HG02938 (cell line): ENCODE data around the gene FNBP1.

Source experiments
- ATAC-seq: cut with Tn5 transposase; IDR thresholded peaks from one replicate; pipeline ENCODE4 v1.9.1; 2021; ENCODE audit warnings: mild to moderate bottlenecking, moderate library complexity; ENCODE audit not compliant: unreplicated experiment

Gene FNBP1

GRCh38 chr9:129838707-129839259, 204.2 kb downstream of the FNBP1 start:
- no peak for ATAC-seq
